ENCODE measurements around the gene DUSP22. TPM values are rescaled to one million over a fixed set of nuclear protein-coding genes. Genes with fewer than 3 reads are reported as not detected.

The DUSP22 gene
- total and polyA plus RNA-seq, 7 donors: 31.6 to 58.0 (median 49.7) TPM

GRCh38 chr6:315226-315625 is 22.9 kb downstream of the DUSP22 start:
- H3K27me3 ChIP-seq (ENCODE audit: insufficient read depth in 3 of 3, low read length in 2 of 3): no peaks in the 10 kb centered on the region
- H3K27ac ChIP-seq: no peak overlapping the region
- H3K4me1 ChIP-seq: peaks cover 4% of the 10 kb centered on the region
- no peaks in the 10 kb centered on the region for H3K9me3 ChIP-seq
- DNase-seq (no peak), ATAC-seq (no peak)
- H3K4me3 ChIP-seq: no peak overlapping the region
- no peaks in the 10 kb centered on the region for H3K36me3 ChIP-seq (ENCODE audit: insufficient read depth in 1 of 2, low read depth in 1 of 2)
- WGBS, 3 donors: 74 to 78% (median 76%) methylated on average over 6 of the region's 6 CpGs
- TF ChIP-seq CTCF (IDR thresholded peaks at IDR 0.05): no peak
- intact Hi-C loops (cut with DNase I): no loop called here

GRCh38 chr6:315921-316752 is 23.9 kb downstream of the DUSP22 start:
- no peaks in the 10 kb centered on the region for H3K27me3 ChIP-seq (ENCODE audit: insufficient read depth in 3 of 3, low read length in 2 of 3)
- no peak for TF ChIP-seq CTCF (IDR thresholded peaks at IDR 0.05)
- H3K36me3 ChIP-seq (ENCODE audit: insufficient read depth in 1 of 2, low read depth in 1 of 2): no peaks in the 10 kb centered on the region
- no peaks in the 10 kb centered on the region for H3K9me3 ChIP-seq
- intact Hi-C loops (cut with DNase I): no loop called here
- H3K4me1 ChIP-seq: peaks cover 4% of the 10 kb centered on the region
- H3K27ac ChIP-seq: no peak overlapping the region
- no peak overlapping the region for H3K4me3 ChIP-seq
- WGBS, 3 donors: 74 to 82% (median 76%) methylated on average over 10 of the region's 10 CpGs
- ATAC-seq: no peak
- no peak for DNase-seq

- Histone ChIP-seq H3K9me3 (no peaks in the 10 kb centered on the region), H3K27me3 (ENCODE audit: insufficient read depth in 3 of 3, low read length in 2 of 3) (no peaks in the 10 kb centered on the region), H3K27ac (no peak overlapping the region), H3K4me3 (no peak overlapping the region), H3K36me3 (ENCODE audit: insufficient read depth in 1 of 2, low read depth in 1 of 2) (no peaks in the 10 kb centered on the region), H3K4me1 (peaks cover 4% of the 10 kb centered on the region)
- no peak for TF ChIP-seq CTCF (IDR thresholded peaks at IDR 0.05)
- no peak for DNase-seq
- intact Hi-C loops (cut with DNase I): no loop called here
- ATAC-seq: no peak
These were observed 24.4 kb downstream of the DUSP22 start for GRCh38 chr6:316753-317038.

GRCh38 chr6:317060-317447 is 24.8 kb downstream of the DUSP22 start:
- 67 to 73% (median 69%) methylated on average over 7 of the region's 7 CpGs for WGBS, 3 donors
- Histone ChIP-seq H3K36me3 (ENCODE audit: insufficient read depth in 1 of 2, low read depth in 1 of 2) (no peaks in the 10 kb centered on the region), H3K9me3 (no peaks in the 10 kb centered on the region), H3K4me3 (no peak overlapping the region), H3K27me3 (ENCODE audit: insufficient read depth in 3 of 3, low read length in 2 of 3) (no peaks in the 10 kb centered on the region), H3K27ac (no peak overlapping the region), H3K4me1 (peaks cover 4% of the 10 kb centered on the region)
- intact Hi-C loops (cut with DNase I): no loop called here
- ATAC-seq (no peak), DNase-seq (no peak)
- TF ChIP-seq CTCF (IDR thresholded peaks at IDR 0.05): no peak

Measured in psoas muscle (tissue), 8 donors.